GM19397 (cell line): ENCODE results near the gene SLC35D1.
A peak's percentile ranks its signal among the peaks of the same experiment; 100 is the strongest.
"Not testable (repeated sequence)": the region's sequence is repeated elsewhere in the genome, so short reads cannot be mapped to it uniquely, and the experiment has no call there.

Experiments used
- ATAC-seq: cut with Tn5 transposase; IDR thresholded peaks from one replicate; pipeline ENCODE4 v1.9.1; 2021; ENCODE audit warnings: mild to moderate bottlenecking, moderate library complexity; ENCODE audit not compliant: unreplicated experiment

Gene SLC35D1

DNA sequence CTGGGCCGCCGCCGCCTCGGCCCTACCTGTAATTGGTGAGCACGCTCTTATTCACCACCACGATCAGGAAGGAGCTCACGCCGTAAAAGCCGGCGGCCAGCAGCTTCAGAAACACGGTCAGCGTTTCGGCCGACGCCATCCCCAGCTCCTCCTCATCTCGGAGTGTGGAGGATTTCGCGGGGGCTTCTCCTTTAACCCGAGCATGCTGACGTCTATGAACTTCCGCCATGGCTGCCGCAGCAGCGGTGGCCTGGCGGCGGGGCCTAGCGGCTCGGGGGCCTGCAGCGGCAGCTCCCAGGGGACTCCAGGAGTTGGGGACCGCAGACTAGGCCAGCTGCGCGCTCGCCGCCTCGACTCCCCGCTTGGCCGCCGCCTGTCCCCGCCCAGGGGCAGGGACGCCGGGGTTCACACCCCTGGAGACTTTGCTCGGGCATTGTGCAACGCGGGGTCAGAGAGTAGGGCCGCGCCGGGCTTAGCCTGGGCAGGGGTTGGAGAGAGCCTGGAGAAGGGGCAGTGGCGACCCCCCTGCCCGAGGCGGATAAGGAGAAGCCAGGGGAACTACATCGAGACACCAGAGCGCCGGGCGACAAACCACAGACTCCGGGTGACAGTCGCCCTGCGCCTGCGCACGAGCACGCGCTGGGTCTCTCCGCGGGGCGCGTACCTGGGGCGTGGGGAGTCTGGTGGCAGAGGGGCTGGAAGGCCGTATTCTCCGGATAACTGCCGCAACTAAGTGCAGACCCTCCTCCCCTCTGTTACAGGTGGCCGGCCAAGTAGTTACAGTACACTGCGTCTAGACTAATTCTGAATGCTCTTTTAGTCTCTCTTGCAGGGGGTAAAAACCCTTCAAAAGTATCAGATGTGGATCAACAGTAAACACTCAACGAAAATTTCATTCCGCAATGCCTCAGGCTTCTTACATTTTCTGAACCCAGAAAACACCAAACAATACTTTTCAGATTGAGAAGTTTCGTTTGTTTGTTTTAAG, at the start of gene SLC35D1:
TSS of gene SLC35D1 (minus strand) at position 364 of the 988 bp plus-strand sequence. CDS start at position 229, 135 bp downstream.
- ATAC-seq = peak; percentile 86

DNA sequence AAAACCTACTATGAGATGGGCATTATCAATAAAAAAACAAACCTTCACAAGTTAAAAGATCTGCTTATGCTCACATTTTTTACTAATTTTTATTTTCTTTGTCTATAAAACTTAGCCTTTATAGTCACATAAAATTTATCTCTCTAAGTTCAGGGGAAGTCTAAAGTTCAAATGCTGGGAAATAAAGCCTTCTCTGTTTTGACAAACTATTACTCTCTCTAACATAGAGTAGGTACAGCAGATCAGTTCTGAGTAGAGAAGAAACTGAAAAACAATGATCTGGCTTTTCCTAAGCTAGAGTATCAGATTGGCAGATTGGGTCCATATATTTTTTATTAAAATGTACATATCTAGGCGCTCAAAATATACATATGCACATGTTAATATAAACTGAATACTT, 49.6 kb upstream of the SLC35D1 start:
- no peak for ATAC-seq

DNA sequence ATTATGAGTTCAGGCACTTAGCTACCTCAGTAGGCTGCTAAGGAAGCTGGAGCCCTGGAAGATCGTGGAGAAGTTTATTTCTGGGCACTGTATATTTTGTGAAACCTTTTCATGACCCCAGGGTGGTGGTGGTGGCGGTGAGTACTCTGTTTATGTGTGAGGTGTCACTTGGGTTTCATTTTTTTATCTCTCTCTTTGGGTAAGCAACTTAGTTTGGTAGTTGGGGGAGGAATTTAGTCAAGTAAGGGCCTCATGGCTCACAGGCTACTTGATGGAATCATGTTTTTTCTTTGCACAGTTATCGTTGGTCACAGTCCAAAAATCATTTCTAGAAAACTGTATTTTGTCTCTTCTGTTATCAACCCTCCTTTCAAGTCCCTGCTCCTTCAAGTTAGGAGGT, 46.9 kb upstream of the SLC35D1 start:
- no peak for ATAC-seq

DNA sequence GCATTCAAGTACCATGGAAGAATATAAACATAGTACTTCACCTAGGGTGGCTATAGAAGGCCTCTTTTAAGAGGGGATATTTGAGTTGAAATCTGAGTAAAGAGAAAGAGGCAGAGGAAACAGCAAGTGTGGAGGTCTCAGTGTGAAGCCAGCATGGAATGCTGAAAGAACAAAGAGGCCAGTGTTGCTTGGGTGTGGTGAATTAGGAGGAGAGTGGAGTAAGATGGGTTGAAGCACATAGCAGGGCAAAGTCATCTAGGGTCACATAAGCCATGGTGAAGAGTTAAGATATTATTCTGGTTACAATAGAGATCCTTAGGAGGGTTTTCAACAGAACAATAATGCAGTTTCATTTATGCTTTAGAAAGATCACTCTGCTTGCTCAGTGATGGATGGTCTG, 43.4 kb upstream of the SLC35D1 start:
- no peak for ATAC-seq

DNA sequence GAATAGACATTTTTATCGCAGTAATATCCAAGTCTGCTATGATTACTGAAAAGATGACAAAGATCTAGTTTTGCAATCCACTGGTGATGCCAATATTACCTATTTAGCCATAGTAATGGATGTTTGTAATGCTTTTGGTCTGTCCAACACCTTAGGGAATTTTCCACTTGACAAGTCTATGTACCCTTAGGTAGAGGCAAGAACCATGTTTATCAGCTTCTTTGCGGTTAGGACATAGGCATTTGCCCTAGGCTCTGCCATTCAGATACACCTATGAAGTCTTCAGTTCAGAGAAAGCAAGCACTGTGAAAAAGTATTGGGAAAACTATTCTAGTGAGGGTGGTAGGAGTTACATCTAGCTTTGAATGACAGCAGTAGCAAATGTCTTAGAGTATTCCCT, 40.2 kb upstream of the SLC35D1 start:
- no peak for ATAC-seq

DNA sequence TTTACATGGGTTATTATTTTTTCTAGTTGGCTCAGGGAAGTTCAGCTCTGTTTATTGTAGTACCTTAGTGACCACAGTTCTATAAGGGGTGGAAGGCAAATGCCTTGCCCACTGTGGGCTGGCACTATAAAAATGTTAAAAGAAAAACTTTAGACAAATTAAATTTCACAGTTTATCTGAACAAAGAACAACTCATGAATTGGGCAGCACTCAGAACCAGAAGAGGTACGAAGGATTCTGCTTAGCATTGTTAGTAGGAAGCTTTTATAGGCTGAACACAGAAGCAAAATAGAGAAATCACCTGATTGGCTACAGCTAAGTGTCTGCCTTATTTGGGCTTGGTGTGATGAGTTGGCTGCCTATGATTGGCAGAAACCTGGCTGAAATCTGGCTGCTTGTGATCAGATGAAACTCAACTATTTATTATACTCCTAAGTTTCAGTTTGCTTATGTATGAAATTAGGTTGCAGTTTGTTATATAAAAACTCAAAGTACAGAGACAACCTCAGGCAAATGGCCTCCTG, 35.8 kb upstream of the SLC35D1 start:
- ATAC-seq = no peak

DNA sequence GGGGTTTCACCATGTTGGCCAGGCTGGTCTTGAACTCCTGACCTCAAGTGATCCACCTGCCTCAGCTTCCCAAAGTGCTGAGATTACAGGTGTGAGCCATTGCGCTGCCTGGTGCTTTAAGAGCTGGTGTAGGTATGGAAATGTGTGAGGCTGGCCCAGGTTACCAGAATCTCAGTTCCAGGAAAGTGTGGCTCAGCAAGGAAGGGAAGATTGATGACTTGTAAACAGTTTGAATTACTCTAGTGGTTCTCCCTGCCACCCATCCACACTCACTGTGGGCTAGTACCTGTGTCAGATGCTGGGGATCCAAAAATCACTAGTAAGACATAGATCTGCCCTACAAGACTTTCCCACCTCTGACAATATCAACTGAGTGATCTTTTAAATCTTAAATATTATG, 34.5 kb upstream of the SLC35D1 start:
- ATAC-seq = no peak

DNA sequence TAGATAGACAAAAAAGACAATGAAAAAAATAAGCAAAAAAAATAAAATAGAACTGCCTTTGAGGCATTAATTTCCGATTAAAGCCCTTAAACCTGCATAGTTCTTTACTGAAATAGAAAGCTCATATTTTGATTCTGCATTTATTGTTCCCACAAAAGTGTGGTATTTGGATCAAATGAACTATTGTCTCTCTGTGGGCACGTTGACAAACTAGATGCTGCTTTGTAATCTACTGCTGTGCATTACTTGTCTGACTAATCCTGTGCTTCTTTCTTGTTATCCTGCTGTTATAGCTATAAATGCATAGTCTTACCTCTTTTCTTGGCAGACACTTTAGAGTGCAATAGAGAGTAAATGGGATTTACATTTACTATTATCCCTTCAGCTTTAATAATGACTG, 31.4 kb upstream of the SLC35D1 start:
- no peak for ATAC-seq

DNA sequence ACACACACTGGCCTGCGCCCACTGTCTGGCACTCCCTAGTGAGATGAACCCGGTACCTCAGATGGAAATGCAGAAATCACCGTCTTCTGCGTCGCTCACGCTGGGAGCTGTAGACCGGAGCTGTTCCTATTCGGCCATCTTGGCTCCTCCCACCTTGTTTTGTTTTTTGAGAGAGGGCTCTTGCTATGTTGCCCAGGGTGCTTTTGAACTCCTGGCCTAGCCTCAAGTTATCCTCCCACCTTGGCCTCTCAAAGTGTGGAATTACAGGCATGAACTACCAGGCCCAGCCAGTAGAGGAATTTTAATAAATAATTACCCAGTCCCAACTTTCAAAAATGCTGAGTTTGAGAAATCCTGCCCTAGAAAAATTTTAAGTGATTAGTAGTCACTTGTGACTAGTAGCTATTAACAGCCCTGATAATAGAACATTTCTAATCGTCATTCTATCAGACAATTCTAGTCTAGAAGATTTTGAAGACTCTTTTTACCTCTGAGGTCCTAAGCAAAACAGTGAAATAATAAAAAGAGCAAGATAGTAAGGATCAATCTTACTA, 30.9 kb upstream of the SLC35D1 start:
- ATAC-seq = no peak

DNA sequence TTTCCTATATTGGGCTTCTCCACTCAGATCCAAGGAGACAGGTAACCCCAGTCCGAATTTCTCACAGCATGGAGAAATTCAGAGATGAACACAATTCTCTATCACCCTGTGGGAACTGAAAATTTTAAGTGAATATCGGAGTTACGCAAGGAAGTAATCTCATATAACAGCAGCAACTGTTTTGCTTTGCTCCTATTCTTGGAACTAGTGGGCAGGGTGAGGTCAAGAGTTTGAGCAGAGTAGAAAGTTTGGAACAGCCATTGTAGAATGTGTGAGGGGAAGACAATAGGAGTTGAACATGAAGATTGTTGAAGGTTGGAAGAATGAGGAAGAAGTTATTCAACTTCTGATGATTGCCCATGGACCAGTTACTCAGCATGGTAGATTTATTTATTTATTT, 24.3 kb upstream of the SLC35D1 start:
- no peak for ATAC-seq

DNA sequence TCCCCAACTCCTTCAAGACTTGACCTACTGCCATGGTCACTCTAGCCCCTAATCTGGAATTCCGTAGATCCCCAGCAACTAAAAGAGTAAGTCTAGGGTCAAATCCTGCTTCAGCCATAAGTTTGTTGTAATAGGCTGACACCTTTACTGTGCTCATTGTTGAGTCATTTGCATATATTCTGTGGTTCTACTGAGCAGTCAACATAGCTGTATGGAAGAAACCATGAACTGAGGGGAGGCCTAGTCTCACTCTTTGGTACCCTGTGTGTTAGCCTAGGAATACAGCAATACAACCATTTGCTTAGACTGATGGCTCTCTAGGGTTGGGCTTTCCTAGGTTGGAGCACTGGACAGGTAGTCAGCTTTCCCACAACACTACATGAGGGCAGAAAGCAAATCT, 23.6 kb upstream of the SLC35D1 start:
- no peak for ATAC-seq

DNA sequence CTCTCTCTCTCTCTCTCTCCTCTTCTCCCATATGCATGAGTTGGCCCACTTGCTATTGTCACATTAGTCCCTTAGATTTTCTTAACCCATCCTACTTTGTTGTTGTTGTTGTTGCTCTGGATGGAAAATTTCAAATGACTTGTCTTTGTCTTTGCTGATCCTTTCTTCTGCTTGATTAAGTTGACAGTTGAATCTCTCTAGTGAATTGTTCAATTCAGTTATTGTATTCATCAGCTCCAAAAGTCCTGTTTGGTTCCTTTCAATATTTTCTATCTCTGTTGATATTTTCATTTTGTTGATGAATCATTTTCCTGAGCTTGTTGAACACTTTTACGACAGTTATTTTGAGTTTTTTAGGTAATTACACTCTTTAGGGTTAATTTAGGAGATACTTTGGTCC, 18.8 kb upstream of the SLC35D1 start:
- no peak for ATAC-seq

DNA sequence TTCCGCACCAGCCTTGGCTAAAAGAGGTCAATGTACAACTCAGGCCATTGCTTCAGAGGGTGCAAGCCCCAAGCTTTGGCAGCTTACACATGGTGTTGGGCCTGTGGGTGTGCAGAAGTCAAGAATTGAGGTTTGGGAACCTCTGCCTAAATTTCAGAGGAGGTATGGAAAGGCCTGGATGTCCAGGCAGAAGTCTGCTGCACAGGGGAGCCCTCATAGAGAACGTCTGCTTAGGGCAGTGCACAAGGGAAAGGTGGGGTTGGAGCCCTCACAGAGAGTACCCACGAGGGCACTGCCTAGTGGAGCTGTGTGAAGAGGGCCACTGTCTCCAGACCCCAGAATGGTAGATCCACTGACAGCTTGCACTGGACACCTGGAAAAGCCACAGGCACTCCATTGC, 13.7 kb upstream of the SLC35D1 start:
- not testable (repeated sequence) for ATAC-seq

DNA sequence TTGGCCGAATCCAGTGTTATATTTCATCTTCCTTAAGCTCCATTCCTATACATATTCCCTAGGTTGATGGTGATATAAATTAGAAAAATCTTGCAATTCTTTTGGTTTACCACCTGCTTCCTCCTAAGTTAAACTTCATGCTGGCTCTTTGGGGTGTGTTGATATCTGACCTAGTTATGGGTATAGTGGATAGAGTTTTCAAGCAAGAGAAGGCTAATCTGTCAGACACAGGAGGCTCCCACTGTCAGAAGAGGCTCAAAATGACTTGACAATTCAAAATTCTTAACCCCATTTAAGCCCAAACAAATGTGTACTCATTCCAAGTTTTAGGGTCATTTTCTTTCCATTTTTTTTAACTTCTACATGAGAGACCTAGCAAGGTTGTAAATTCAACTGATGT, 8.5 kb upstream of the SLC35D1 start:
- ATAC-seq = no peak

DNA sequence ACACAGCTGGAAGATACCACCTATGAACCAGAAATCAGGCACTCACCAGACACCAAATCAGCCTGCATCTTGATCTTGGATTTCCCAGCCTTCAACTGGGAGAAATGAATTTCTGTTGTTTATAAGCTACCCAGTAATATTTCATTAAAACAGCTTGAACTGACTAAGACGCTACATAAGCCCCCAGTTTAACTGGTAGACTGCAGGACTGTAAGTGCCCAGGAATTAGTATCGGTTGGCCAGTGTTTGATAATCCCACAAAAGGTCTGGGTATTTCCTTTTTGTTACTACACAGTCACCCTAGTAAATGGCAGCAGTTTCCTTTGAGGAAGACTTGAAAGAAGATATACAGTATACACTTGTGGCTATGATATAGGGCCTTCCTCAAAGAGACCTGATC, 7.3 kb upstream of the SLC35D1 start:
- ATAC-seq = no peak

DNA sequence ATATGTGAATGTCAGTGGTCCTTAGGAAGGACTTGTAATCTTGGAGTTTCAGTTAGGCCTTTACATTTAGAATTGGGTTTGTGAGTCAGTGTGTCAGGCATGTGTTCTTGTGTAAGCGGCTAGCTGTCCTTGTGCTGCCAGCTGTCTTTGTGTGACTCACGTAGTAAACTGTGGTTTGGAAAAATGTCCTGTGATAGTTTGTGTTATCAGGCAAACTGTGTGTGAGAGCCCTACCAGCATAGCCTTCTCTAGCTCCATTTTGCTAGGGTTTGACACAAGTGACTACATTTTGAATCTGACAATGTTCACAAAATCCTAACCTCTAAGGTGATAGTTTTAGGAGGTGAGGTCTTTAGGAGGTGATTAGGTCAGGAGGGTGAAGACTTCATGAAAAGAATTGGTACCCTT, 6.9 kb upstream of the SLC35D1 start:
- ATAC-seq = no peak

DNA sequence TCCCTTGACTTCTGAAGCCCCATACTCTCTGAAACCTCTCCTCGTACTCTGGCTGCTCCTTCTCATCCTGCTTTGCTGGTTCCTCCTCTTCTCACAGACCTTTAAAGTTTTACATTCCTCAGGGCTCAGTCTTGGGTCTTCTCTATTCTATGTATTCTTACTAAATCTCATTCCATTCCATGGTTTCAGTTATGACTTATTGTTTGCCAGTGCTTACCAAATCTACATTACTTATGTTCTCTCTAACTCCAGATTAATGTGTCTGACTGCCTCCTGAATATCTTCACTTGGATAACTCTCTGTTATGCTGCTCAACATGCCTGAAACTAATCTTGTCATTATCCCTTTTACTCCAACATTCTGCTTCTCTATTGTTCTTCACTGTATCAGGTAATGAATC, 5.4 kb upstream of the SLC35D1 start:
- ATAC-seq = no peak

DNA sequence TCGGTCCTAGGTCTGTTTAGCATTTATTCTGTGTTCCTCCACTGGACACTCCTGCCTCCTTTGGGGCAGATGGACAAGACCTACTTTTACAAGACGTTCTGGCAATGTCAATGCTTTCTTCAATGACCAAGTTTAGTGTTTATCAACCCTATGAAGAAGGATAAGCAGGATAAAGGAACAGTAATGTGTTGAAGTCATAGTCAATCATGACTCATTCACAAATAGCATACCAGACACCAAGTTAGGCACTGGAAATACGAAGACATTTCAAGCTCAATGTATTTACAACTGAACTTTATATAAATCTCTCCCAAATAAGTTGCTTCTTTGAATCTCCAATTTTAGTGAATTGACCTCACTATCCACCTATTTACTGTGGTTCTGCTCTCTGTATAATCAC, 4.8 kb upstream of the SLC35D1 start:
- ATAC-seq = no peak

DNA sequence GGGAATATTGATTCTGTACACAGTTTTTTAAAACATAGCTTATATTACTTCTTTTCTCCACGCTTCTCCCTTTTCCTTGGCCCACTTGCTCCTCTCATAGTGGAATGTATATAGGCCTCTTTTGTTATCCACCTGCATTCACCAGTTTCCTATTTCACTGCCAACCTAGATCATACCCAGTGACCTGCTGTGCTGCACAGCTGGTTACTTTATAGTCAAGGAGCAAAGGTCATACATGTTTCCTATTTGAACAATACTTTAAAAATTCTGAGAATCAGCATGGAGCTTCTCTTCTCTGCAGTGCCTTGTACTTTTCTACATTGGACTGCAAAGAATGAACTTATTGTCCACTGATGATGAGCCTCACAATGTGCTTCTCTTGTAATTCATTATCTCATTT, 4.3 kb upstream of the SLC35D1 start:
- no peak for ATAC-seq

DNA sequence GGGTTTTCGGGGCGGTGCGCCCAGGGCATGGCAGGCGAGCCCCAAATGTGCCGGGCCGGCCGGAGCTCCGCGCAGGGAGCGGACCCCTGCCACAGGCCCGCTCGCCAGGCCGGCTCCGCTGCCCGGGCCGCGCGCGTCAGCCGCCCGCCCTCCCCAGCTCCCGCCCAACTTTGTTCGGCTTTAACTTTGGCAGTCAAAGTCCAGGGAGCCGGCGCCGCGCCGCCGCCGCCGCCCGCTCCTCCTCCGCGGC, 488 bp downstream of the SLC35D1 start:
- peak; percentile 41 for ATAC-seq

DNA sequence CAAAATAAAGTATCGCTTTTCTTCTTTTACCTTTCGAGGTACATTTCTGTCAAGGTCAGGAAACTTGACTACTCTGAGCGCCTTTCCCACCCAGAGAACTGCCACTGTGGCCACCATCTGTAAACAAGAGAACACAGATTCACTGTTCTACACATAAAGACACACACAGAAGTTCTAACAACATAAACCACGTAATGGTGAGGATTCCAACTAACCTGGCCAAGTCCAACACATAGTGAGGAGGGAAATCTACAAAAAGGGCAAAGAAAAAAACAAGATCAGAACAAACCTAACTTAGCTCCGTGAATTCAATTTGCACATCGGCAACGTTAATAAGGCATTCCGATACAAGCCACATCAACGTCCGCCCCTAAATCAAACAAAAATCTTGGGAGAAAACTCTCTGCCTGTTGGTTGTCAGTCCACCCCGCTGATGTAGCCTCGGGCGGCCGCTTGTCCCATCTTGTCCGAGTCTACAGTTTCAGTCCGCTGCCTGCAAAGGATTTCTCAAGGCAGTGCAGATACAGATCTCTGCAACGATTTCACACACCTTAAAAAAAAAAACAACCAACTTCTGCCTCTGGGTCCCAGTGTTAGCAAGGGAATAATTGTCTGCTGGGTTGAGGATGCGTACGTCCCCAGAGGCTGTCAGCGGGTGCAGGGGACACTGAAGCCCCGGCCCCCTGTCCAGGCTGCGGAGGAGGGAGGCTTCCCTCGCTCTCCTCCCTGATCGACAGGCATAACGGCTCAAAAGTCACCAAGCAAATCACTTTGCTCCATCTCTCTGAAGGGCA, 1.0 kb downstream of the SLC35D1 start:
- ATAC-seq = peak; percentile 1

DNA sequence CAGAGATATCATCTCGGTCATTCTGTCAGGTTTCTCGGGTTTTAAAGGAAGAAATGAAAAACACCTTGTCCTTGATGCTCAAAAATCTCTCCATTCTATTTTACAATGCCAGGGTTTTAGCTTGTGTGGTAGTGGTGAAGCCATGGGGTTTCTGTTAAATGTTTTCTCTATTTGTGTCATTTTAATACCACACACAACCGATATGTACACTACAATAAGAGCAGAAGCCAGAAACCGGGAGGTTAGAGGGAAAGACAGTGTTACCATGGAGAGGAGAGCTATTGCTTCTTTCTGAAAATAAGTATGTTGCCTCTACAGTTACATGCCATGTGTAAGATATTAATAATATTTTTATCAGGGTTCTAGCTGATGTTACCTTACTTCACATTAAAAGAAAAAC, 2.8 kb downstream of the SLC35D1 start:
- ATAC-seq = no peak
